ENCODE measurements around the gene SUN2.

DNA sequence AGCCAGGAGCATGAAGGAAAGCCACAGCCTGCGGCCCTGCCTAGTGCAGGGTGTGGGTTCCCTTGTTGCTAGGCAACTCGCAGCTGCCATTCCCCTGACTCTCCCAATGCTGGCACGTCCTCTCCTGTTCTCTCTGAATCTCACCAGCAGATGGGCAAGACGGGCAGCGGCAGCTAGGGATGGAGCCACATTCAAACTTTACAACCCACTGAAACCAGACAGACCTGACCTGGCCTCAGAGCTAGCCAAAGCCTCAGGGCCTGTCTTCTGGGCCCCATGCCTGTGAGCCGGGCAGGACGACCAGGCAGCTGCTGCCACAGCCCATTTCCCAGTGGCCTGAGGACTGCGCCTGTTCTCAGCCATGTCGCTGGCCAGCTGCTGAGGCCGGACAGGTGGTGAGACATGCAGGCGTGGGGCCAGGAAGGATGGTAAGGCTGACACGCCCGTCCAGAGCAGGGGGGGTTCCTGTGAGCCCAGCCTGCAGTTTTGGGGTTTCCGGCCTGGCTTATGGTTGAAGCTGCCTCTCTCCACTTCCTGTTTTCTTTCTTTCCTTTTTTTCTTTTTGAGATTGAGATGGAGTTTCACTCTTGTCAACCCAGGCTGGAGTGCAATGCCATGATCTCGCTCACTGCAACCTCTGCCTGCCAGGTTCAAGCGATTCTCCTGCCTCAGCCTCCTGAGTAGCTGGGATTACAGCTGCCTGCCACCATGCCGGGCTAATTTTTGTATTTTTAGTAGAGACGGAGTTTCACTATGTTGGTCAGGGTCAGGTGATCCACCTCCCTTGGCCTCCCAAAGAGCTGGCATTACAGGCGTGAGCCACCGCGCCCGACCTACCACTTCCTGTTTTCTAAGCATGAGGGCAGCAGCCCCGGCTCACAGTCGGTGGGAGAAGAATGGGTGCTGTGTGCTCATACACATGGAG, 4.1 kb downstream of the SUN2 start:
- TF ChIP-seq, protein P1, sequence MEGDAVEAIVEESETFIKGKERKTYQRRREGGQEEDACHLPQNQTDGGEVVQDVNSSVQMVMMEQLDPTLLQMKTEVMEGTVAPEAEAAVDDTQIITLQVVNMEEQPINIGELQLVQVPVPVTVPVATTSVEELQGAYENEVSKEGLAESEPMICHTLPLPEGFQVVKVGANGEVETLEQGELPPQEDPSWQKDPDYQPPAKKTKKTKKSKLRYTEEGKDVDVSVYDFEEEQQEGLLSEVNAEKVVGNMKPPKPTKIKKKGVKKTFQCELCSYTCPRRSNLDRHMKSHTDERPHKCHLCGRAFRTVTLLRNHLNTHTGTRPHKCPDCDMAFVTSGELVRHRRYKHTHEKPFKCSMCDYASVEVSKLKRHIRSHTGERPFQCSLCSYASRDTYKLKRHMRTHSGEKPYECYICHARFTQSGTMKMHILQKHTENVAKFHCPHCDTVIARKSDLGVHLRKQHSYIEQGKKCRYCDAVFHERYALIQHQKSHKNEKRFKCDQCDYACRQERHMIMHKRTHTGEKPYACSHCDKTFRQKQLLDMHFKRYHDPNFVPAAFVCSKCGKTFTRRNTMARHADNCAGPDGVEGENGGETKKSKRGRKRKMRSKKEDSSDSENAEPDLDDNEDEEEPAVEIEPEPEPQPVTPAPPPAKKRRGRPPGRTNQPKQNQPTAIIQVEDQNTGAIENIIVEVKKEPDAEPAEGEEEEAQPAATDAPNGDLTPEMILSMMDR (IDR thresholded peaks at IDR 0.05), result no peak
- no peak for TF ChIP-seq POLR2A (IDR thresholded peaks at IDR 0.05)
